CD4-positive, alpha-beta T cell treated with Interferon alpha-2 for 1 hour (primary cell): ENCODE results near the gene RRAS2.
A peak's percentile ranks its signal among the peaks of the same experiment; 100 is the strongest.
"Not testable (repeated sequence)": the region's sequence is repeated elsewhere in the genome, so short reads cannot be mapped to it uniquely, and the experiment has no call there.

Source experiments
- DNase-seq, 2 donors: peaks; one replicate each; pipeline ENCODE4 v3.0.0-alpha.2; 2020 to 2022

RRAS2 gene

DNA sequence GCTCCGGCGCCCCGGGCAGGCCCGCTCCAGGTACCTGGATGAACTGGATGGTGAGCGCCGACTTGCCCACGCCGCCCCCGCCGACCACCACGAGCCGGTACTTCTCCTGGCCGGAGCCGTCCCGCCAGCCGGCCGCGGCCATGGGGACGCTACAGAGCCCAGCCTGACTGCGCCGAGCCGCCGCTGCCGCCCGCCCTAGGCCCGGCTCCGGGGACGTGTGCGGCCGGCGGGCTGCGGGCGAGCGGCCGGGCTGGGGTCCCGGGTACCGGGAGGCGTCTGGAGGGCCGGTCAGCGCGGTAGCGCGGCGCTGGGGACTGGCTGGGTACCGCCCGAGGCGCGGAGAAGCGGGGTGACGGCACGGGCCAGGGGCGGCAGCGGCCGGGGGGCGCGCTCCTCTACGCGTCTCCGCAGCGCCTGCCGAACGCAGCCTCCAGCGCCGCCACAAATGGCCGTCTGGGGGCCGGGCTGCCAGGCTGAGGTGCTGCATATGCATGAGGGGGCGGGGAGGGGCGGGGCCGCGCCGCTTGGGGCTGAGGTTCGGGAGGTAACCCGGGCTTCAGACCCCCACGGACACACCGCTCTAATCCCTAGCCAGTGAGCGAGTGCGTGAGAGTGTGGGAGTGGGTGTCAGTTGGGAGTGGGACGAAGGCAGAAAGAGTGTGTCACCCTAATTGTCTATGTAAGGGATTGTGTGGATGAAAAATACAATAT, at the start of gene RRAS2:
TSS of gene RRAS2 (minus strand) at position 455 of the 711 bp plus-strand sequence. CDS start at position 142, 313 bp downstream.
- peak; percentile 78 to 82 for DNase-seq

DNA sequence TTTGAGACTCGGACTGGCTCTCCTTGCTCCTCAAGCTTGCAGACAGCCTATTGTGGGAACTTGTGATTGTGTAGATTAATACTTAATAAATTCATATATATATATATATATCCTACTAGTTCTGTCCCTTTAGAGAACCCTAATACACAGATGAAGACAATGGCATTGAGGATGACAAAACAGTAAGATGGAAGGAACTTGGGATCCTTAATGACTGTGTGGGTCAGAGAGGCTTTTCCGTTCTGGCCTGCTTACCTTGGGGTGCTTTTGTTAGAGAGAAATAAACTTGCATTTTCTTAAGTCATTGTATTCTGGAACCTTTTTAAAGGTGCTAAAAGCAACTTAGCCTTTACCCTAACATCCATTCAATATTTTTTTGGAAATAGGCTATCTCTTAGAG, 49.6 kb upstream of the RRAS2 start:
- DNase-seq = no peak

DNA sequence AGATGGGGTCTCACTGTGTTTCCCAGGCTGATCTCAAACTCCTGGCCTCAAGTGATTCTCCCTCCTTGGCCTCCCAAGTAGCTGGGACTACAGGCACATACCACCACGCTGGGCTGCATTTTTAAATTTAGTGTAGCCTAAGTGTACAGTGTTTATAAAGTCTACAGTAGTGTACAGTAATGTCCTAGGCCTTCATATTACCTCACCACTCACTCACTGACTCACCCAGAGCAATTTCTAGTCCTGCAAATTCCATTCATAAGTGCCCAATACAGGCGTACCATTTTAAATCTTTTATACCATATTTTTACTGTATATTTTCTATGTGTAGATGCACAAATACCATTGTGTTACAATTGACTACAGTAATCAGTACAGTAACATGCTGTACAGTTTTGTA, 47.1 kb upstream of the RRAS2 start:
- not testable (repeated sequence) for DNase-seq

DNA sequence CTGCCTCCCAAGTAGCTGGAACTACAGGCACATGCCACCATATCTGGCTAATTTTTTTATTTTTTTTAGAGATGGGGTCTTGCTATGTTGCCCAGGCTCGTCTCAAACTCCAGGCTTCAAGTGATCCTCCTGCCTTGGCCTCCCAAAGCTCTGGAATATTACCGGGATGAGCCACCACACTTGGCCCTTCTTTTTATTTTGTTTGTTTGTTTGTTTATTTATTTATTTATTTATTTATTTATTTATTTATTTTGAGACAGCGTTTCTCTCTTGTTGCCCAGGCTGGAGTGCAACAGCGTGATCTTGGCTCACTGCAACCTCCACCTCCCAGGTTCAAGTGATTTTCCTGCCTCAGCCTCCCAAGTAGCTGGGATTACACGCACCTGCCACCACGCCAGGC, 44.5 kb upstream of the RRAS2 start:
- not testable (repeated sequence) for DNase-seq

DNA sequence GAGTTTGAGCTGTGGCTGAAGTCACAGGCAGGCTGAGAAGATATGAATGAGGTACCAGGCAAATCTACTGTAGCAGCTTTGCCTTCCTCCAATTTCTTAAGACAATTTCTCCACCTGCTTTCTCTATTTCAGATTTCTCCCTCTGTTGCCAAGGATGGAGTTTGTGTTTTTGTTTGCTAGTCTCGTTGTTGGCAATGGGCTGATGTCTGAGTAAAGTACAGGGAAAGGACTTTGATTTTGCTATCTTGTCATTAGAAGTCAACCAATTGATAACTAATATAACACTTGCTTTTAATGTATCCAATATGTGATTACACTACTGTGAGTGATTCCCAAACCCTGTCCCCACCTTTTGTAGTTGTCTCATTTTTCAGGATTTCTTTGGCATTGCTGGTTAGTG, 40.1 kb upstream of the RRAS2 start:
- no peak for DNase-seq

DNA sequence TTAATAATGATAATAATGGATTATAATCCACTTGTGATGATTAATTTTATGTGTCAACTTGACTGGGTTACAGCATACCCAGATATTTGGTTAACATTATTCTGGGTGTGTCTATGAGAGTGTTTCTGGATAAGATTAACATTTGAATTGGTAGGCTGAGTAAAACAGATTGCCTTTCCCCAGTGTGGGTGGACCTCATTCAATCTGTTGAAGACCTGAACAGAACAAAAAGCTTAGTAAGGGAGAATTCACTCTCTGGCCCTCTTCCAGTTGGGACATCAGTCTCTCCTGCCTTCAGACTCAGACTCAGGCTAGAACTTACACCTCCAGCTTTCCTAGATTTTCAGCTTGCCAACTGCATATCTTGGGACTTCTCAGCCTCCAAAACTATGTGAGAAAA, 37.3 kb upstream of the RRAS2 start:
- DNase-seq = no peak

DNA sequence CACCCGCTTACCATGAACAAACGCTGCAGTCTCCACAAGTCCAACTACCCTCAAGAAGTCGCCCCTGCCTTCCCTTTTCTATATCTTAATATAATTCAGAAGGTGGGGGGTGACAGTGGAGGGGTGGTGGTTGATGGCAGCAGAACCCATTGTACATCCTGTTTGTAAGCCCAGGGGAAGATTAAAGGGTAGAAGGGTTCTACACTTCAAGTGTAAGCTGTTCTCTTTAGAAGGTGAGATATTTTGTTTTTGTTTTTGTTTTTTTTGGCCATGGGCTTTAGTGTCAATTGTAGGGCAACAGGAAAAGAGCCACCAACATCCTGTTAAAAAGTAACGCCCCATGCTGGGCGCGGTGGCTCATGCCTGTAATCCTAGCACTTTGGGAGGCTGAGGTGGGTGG, 34.9 kb upstream of the RRAS2 start:
- DNase-seq = peak in 1 of 2 donors; percentile 17

DNA sequence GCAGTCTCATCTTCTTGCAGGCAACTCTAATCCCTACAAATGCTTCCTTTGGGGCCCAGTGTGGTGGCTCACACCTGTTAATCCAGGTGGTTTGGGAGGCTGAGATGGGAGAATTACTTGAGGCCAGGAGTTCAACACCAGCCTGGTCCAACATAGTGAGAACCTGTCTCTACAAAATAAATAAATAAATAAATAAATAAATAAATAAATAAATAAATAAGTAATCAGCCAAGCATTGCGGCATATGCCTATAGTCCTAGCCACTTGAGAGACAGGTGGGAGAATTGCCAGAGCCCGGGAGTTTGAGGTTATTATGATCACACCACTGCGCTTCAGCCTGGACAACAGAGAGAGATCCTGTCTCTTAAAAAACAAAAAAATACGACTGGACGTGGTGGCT, 34.1 kb upstream of the RRAS2 start:
- DNase-seq = no peak

DNA sequence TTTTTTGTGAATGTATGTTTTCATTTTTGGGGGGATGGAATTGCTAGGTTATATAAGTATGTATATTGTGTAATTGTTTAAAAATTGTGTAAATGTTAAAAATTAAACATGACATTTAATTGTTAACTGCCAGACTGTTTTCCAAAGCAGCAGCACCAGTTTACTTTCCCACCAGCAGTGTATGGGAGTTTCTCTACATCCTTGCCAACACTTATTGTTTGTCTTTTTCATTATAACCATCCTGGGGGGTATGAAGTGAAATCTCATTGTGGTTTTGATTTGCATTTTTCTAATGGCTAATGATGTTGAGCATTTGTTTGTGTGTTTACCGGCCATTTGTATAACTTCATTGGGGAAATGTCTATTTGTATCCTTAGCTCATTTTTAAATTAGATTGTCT, 31.7 kb upstream of the RRAS2 start:
- DNase-seq = no peak

DNA sequence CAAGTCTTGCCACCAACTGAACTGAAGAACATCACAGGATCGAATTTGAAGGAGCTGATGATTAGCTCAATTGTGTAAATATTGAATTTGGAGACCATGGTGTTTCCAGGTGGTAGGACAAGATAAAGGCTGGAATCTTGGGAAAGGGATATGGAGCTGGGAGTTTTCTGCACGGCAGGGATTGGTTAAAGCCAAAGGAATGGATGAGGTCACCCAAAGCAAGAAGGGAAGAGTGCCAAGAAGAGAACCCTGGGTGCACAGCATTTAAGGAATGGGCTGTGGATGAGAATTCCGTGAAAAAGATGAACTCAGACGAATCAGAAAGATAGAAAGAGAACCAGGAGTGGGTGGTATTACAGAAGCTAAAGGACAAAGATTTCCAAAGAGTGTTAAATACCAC, 29.4 kb upstream of the RRAS2 start:
- no peak for DNase-seq

DNA sequence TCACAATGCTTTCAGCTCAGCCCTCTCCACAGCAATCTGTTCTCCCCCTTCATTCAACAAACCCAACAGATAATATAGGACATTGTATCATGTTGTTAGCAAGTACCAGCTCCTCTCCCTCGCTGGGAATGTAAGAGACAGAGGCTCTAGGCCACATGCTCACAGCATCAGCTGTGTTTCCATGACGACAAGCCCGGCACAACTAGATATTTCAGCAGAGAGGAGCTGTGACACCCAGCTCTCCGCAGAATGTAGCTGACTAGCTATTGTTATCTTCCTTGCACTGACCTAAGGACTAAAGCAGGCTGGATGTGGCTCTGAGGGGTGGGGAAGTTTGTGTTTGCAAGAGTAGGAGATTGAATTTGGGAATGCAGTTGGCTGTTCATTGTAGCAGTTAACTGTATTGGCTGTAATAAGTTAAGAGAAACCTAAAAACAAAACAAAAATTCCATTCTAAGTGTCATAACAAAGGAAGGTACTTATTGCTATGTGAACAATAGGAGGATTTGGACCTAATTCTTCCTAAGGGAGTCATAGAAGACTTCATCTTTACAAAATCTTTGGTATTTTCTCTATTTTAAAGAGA, 28.0 kb upstream of the RRAS2 start:
- DNase-seq = no peak

DNA sequence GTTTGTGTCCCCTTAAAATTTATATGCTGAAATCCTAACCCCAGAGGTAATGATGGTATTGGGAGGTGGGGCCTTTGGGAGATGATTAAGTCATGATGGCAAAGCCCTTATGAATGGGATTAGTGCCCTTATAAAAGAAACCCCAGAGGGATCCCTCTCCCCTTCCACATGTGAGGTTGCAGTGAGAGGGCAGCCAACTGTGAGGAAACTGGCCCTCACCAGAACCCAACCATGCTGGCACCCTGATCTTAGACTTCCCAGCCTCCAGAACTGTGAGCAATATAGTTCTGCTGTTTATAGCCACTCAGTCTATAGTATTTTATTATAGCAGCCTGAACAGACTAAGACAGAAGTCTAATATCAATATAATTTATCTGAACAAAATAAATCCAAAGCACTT, 27.1 kb upstream of the RRAS2 start:
- no peak for DNase-seq

DNA sequence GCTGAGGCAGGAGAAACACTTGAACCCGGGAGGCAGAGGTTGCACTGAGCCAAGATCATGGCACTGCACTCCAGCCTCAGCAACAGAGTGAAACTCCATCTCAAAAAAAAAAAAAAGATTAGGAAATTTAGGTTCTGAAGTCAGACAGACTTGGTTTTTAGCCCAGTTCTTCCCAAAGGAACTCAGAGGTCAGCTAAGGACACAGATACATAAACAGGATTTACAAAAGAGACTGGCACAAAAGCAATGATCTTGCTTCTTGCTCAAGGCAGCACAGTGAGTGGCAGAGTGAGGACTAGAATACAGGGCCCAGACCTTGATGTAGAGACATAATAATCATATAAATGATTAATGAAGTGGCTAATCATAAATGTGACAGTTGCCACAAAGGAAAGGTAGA, 25.4 kb upstream of the RRAS2 start:
- DNase-seq = no peak

DNA sequence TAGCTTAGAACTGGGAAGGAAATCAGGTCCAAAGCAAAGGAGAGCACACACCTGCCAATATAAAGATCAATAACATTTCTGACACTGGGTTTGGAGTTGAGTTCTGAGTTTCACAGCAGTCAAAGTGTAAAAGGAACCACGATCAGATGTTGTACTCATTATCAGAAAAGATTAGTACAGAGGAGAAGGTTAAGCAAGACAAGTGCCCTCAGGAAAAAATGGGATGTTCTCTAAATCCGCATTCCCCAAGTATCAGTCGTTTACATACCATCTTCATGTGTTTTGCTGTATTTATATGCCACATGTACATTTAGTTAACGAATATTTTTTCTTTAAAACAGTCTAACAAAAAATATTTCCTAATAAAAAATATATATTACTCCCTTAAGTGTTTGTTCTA, 23.0 kb upstream of the RRAS2 start:
- DNase-seq = no peak

DNA sequence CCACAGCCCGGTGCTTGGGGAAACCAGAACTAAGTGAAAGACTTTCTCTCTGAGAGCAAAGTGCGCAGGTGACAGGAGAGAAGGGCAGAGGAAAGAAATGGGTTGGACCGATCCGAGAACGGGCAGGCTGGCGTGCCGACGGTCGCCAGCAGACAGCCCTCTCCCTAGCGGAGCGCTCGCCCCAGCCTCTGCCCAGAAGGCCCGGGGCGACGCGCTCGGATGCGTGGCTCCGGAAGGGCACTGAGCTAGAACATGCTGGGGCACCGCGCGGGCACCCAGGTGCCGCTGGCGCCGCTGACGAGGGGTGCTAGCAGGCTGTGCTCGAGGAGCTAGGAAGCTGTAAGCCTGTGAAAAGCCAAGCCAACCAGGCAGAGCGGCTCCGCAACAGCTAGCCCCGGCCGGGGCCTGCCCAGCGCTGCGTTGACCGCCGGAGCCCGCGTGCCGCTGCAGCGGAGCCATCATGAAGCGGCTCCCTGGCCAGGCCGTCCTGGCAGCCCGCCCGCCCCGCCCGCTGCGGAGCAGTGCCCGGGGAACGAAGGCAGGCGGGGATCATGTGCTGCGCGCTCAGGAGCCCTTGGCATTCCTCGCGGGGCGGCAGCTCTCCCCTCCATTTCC, 22.1 kb upstream of the RRAS2 start:
- peak; percentile 41 to 48 for DNase-seq

DNA sequence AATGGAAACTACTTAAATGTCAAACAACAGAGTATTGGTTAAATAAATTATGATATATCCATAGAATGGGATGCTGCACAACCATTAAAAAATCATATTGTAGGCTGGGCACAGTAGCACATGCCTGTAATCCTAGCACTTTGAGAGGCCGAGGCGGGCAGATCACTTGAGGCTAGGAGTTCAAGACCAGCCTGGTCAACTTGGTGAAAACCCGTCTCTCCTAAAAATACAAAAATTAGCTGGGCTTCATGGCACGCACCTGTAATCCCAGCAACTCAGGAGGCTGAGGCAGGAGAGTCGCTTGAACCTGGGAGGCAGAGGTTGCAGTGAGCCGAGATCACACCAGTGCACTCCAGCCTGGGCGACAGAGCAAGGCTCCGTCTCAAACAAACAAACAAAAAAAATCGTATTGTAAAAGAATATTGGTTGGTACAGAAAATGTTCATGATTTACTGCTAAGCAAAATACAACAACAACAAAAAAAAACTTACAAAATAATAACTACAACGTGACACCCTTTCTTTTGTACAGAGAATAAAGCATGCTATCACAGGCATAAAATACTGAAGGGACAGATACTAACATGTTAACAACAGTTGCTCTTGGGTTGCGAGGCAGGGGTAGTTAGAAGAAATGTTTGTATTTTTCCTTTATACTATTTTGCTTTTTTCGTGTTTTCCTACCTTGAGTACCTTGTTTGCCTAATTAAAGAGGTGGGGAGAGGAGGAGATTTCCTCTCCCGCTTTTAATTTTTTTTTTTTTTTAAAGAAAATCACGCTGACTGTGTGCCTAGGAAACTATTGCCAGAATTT, 21.3 kb upstream of the RRAS2 start:
- no peak for DNase-seq

DNA sequence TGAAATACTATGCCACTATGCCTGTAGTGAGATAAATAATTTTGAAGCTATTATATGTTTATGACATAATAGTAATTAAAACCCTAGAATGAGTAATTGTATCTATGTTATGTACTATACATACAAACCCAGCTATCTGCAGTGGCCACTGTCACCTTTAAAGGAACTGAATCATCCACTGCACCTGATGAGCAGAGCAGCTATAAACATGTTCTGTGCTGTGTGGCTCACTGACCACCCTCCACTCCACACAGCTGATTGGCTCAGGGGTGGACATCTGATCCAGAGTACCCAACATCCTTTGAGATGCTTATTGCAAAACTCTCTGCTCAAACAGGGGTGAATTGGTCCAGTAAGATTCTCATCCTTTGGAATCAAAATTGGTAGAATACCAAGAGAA, 19.2 kb upstream of the RRAS2 start:
- no peak for DNase-seq

DNA sequence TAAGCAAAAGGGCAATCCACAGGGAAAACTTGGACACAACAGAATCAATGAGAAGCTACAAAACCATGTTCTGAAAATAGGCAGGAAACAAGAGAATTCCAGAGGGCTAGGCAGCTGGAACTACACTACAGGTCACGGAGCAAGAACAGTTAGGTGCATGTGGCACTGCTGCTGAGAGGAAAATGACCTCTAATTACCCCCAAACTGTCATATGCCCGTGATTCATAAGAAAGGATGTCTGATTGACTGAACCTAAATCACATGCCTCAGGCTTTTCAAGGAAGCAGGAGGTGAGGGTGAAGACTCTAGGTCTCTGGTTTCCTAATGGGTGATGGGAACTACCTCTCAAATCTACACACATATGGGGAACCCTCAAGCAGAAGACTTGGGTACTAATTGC, 17.9 kb upstream of the RRAS2 start:
- no peak for DNase-seq

DNA sequence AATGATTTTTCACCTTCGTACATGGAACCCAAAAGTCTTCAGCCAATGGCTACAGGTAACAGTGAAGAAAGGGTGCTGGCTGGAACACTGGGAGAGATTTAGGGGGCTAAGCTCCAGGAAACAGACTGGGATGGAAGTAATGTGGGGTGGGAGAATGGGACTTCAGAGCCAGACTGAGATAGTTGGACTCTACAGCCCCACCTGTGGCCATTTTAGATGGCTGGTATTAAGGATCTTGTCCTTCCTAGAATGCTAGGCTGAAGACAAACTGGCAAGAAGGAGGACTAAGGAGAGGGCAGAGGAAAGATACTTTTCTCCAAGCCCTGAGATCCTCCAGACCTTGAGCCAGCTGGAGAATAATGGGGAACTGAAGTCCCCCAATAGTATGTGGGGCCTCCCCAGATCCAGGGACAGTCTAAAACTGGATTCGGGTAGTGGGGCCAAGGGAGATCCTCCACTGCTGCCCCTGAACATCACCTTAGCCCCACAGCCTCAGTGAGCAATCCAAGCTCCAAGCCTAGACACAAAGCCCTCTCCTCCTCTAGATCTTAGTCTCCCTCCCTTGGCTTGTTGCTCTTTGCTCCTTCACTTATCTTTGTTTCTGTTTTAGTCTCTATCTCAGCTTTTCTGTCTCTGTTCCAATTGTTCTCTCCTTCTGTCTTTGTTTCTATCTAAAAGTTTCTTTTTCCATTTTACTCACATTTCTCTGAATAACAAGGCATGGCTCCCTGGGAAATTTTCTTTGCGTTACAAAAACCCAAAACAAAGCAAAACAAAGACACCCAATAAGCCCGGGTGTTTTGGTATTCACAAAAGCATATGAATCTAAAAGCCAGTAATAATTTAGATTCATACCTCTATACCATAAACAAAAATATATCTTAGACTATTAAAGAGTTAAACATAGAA, 16.2 kb upstream of the RRAS2 start:
- DNase-seq = no peak

DNA sequence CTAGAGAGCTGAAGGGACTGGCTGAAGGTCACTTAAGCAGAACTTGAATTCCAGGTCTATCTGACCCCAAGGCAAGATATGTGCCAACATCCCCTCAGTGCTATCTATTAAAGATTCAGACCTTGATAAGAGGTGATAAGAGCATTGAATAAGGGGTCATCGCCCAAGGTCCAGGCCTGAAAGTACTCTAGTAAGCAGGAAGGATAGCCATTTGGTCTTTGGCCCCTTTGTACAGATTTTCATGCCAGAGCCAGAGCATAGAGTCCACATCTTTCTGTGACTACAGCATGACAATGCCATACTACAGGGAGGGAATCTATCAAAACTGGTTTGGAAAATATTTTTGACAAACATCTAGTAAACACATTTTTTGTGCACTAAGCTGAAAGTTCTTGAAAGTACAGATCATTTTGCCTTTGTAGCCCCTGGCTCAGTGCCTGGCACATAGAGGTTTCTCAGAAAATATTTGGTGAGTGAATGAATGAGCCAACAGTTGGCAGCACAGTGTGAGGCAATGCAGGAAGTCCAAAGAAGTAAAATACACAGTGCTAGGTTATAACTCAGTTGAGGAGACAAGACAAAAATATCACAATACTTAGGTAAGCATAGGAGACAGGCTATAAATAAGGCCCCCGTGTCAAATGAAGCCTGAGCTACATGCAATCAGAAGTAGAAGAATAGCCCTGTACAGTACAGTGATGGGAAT, 15.1 kb upstream of the RRAS2 start:
- DNase-seq = no peak

DNA sequence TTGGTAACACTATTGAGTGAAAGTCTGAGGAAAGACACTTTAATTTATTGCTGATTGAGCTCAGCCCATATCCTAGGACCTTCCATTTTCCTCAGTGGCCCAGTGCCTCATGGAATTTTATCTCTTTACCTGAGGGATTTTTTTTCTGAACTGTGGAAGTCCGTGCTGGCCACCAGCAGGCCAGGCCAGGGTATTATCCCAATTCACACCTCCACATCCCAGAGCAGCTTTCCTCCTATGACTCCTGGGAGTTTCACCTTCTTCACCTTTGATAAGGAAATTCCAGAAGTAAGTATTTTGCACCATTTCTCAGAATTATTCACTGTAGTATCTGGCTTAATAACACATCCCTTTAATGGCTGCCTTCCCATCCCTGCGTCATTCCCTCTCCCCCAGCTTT, 13.0 kb upstream of the RRAS2 start:
- DNase-seq = no peak

DNA sequence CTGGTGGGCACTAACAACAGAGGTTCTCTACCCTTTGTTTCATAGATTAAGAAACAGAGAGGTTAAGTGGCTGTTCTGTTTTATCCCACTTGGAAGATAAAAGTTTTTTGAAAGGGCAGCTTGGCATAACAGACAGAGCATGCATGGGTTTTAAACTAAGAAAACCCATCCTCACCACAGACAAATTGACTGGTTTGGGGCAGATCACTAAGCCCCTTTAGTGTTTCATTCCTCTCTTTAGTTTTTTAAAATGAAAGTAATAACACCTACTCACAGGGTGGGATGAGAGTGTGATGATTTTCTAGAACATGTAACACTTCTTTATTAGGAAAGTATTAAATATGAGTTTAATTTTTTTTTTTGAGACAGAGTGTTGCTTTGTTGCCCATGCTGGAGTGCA, 12.3 kb upstream of the RRAS2 start:
- DNase-seq = no peak
